K562 (cell line): ENCODE data around the gene S100A10.

Experiments used
- BRCA1 ChIP-seq, 2 experiments: fragments of 450-650 bp in 1 of 2; sonication (generic) in 1 of 2; formaldehyde crosslinking in 1 of 2; IDR thresholded peaks; 2 replicates each; pipeline versions ENCODE4 v1.5.0 to v1.6.1; 2017 to 2020; ENCODE audit warnings: mild to moderate bottlenecking in 1 of 2, missing genetic modification reagents in 1 of 2
- CEBPB ChIP-seq: fragments of 450-650 bp; IDR thresholded peaks from 2 replicates; pipeline ENCODE4 v1.6.1; 2016; ENCODE audit warnings: missing genetic modification characterization, missing compliant biosample characterization
- EGR1 ChIP-seq: fragments of 450-650 bp; conservative IDR thresholded peaks from 2 replicates; pipeline ENCODE4 v1.6.1; 2017; ENCODE audit warnings: mild to moderate bottlenecking
- ELK3 ChIP-seq: fragments of 450-650 bp; formaldehyde crosslinking; IDR thresholded peaks from 2 replicates; pipeline ENCODE4 v1.4.0; 2020; ENCODE audit warnings: mild to moderate bottlenecking
- ZKSCAN1 ChIP-seq: fragments of 150-350 bp; IDR thresholded peaks from 2 replicates; pipeline ENCODE4 v1.6.1; 2016; ENCODE audit warnings: low read depth, low read length
- TF ChIP-seq, protein P1 (sequence below), 3 experiments: IDR thresholded peaks in 2 of 3; conservative IDR thresholded peaks in 1 of 3; 2 replicates each; pipeline ENCODE4 v1.5.1; 2011 to 2012; ENCODE audit warnings: low read length in 3 of 3, mild to moderate bottlenecking in 3 of 3, control low read depth in 2 of 3, improper control_type of control experiment in 1 of 3, inconsistent platforms in 1 of 3, low read depth in 1 of 3, mixed read lengths in 1 of 3, moderate library complexity in 1 of 3; ENCODE audit not compliant: insufficient read depth in 2 of 3
- TF ChIP-seq, protein P2 (sequence below): fragments of 250-450 bp; sonication (Bioruptor Pico); IDR thresholded peaks from 2 replicates; pipeline ENCODE4 v1.4.0; 2020; ENCODE audit warnings: mild to moderate bottlenecking

DNA sequence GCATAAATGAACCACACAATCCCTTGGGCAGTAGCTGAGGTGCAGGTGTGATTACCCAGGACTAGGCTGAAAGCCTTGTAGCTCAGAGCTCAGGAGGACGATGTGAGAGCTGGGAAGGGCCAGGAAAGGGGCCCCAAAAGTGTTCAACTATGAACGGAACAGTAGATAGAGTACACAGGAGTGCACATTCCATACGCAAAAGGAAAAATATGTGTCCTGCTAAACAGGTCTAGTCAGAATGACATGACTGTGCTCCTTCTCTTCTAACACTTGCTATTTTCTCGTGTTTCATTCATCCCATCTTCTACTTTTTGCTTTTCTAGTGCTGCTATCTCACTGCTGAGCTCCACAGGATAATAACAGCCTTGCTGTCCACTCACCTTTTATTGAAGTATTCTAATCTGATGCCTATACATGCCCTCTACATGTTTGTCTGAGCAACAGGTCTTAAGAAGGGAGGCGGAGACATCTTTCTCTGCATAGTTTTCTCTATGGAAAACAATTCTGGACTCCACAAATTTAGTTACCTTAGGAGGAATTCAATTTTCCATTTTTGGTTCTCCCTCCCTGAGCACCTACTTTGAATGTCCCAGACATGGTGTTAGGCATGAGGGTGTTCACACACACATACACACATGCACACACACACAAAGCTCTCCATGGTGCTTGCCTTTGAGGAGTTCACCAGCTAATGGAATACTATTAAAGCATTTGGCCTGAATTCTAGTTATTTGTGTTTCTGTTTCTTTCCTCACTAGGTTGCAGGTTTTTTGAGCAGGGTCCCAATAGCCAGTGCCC lies 3.4 kb downstream of the S100A10 start:
- TF ChIP-seq EGR1 (no peak), BRCA1 (IDR thresholded peaks at IDR 0.05) (no peak), BRCA1 (CRISPR knock-in tag; IDR thresholded peaks at IDR 0.05) (no peak), CEBPB (tag) (no peak), ZKSCAN1 (no peak), ELK3 (CRISPR knock-in tag) (no peak)
- TF ChIP-seq, protein P1, sequence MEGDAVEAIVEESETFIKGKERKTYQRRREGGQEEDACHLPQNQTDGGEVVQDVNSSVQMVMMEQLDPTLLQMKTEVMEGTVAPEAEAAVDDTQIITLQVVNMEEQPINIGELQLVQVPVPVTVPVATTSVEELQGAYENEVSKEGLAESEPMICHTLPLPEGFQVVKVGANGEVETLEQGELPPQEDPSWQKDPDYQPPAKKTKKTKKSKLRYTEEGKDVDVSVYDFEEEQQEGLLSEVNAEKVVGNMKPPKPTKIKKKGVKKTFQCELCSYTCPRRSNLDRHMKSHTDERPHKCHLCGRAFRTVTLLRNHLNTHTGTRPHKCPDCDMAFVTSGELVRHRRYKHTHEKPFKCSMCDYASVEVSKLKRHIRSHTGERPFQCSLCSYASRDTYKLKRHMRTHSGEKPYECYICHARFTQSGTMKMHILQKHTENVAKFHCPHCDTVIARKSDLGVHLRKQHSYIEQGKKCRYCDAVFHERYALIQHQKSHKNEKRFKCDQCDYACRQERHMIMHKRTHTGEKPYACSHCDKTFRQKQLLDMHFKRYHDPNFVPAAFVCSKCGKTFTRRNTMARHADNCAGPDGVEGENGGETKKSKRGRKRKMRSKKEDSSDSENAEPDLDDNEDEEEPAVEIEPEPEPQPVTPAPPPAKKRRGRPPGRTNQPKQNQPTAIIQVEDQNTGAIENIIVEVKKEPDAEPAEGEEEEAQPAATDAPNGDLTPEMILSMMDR (IDR thresholded peaks at IDR 0.05 in 2 of 3, conservative IDR thresholded peaks at IDR 0.05 in 1 of 3; ENCODE audit: insufficient read depth in 2 of 3, low read depth in 1 of 3, low read length in 3 of 3), result no peak
- TF ChIP-seq, protein P2, sequence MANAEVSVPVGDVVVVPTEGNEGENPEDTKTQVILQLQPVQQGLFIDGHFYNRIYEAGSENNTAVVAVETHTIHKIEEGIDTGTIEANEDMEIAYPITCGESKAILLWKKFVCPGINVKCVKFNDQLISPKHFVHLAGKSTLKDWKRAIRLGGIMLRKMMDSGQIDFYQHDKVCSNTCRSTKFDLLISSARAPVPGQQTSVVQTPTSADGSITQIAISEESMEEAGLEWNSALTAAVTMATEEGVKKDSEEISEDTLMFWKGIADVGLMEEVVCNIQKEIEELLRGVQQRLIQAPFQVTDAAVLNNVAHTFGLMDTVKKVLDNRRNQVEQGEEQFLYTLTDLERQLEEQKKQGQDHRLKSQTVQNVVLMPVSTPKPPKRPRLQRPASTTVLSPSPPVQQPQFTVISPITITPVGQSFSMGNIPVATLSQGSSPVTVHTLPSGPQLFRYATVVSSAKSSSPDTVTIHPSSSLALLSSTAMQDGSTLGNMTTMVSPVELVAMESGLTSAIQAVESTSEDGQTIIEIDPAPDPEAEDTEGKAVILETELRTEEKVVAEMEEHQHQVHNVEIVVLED (CRISPR knock-in tag), result no peak
